ENCODE results near the gene CHAT.

Gene CHAT

GRCh38 chr10:49599546-49599945 is 14.3 kb upstream of the CHAT start:
- H3K27ac ChIP-seq (ENCODE audit: low read length): no peak overlapping the region
- no peaks in the 10 kb centered on the region for H3K9me3 ChIP-seq (ENCODE audit: insufficient read depth, low read length)
- H3K4me3 ChIP-seq (ENCODE audit: low read length): no peak overlapping the region
- no peaks in the 10 kb centered on the region for H3K36me3 ChIP-seq (replicated peaks; ENCODE audit: low read depth, low read length)
- H3K27me3 ChIP-seq (ENCODE audit: low read depth, low read length): peaks cover 5% of the 10 kb centered on the region
- no peak overlapping the region for H2AFZ ChIP-seq (ENCODE audit: low read depth, low read length)
- no peak overlapping the region for H3K9ac ChIP-seq (ENCODE audit: low read length)
- H3K4me2 ChIP-seq (ENCODE audit: low read length): no peak overlapping the region
- no peaks in the 10 kb centered on the region for H3K79me2 ChIP-seq (ENCODE audit: low read length)
- H3K4me1 ChIP-seq (ENCODE audit: low read length): no peaks in the 10 kb centered on the region
- no peaks in the 10 kb centered on the region for H4K20me1 ChIP-seq (ENCODE audit: insufficient read depth, low read length)
- TF ChIP-seq EZH2phosphoT487 (IDR thresholded peaks at IDR 0.05; ENCODE audit: low read depth): no peak
- no peak for TF ChIP-seq CTCF (IDR thresholded peaks at IDR 0.05; ENCODE audit: low read depth, low read length)

GRCh38 chr10:49600046-49600445 is 13.8 kb upstream of the CHAT start:
- no peak overlapping the region for H3K27ac ChIP-seq (ENCODE audit: low read length)
- no peaks in the 10 kb centered on the region for H3K36me3 ChIP-seq (replicated peaks; ENCODE audit: low read depth, low read length)
- H3K9me3 ChIP-seq (ENCODE audit: insufficient read depth, low read length): no peaks in the 10 kb centered on the region
- TF ChIP-seq CTCF (IDR thresholded peaks at IDR 0.05; ENCODE audit: low read depth, low read length) (no peak), EZH2phosphoT487 (IDR thresholded peaks at IDR 0.05; ENCODE audit: low read depth) (no peak)
- H3K9ac ChIP-seq (ENCODE audit: low read length): no peak overlapping the region
- H4K20me1 ChIP-seq (ENCODE audit: insufficient read depth, low read length): no peaks in the 10 kb centered on the region
- H3K4me3 ChIP-seq (ENCODE audit: low read length): no peak overlapping the region
- H3K4me2 ChIP-seq (ENCODE audit: low read length): no peak overlapping the region
- no peak overlapping the region for H2AFZ ChIP-seq (ENCODE audit: low read depth, low read length)
- H3K79me2 ChIP-seq (ENCODE audit: low read length): no peaks in the 10 kb centered on the region
- H3K27me3 ChIP-seq (ENCODE audit: low read depth, low read length): peaks cover 5% of the 10 kb centered on the region
- H3K4me1 ChIP-seq (ENCODE audit: low read length): no peaks in the 10 kb centered on the region

DNA sequence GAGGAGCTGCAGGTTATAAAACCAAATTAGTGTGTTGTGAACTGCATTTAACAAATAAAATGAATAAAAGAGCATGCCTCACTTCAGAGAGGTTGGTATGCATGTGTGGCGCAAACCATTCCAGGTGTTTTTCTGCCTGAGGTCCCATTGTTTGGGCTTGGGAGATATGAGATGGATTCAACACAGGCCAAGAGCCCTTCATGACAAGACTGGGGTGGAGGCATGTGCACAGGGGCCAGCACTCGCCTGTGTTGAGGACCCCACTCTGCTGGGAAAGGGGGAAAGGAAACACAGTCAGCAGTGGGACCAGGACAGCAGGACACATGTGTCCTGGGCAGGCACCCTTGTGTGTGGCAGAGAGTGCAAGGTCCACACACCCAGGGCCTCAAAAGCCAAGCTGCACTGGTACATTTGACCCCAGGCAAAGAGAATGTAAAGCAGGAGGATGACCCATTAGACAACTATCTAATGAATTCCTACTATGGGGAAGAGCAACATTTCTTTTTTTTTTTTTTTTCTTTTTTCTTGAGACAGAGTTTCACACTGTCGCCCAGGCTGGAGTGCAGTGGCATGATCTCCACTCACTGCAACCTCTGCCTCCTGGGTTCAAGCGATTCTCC is 12.9 kb upstream of the CHAT start:
- no peak overlapping the region for H3K4me2 ChIP-seq (ENCODE audit: low read length)
- H3K27me3 ChIP-seq (ENCODE audit: low read depth, low read length): peaks cover 5% of the 10 kb centered on the region

GRCh38 chr10:49601857-49602256 is 12.0 kb upstream of the CHAT start:
- H2AFZ ChIP-seq (ENCODE audit: low read depth, low read length): no peak overlapping the region
- H3K4me2 ChIP-seq (ENCODE audit: low read length): no peak overlapping the region
- no peaks in the 10 kb centered on the region for H3K36me3 ChIP-seq (replicated peaks; ENCODE audit: low read depth, low read length)
- H3K4me3 ChIP-seq (ENCODE audit: low read length): no peak overlapping the region
- no peaks in the 10 kb centered on the region for H3K79me2 ChIP-seq (ENCODE audit: low read length)
- no peak overlapping the region for H3K27ac ChIP-seq (ENCODE audit: low read length)
- no peak overlapping the region for H3K9ac ChIP-seq (ENCODE audit: low read length)
- H3K9me3 ChIP-seq (ENCODE audit: insufficient read depth, low read length): no peaks in the 10 kb centered on the region
- no peaks in the 10 kb centered on the region for H3K4me1 ChIP-seq (ENCODE audit: low read length)
- H3K27me3 ChIP-seq (ENCODE audit: low read depth, low read length): peaks cover 5% of the 10 kb centered on the region
- no peaks in the 10 kb centered on the region for H4K20me1 ChIP-seq (ENCODE audit: insufficient read depth, low read length)
- TF ChIP-seq CTCF (IDR thresholded peaks at IDR 0.05; ENCODE audit: low read depth, low read length) (no peak), EZH2phosphoT487 (IDR thresholded peaks at IDR 0.05; ENCODE audit: low read depth) (no peak)

More for the DNA sequence above, 12.9 kb upstream of the CHAT start:
- Histone ChIP-seq H4K20me1 (ENCODE audit: insufficient read depth, low read length) (no peaks in the 10 kb centered on the region), H3K27ac (ENCODE audit: low read length) (no peak overlapping the region), H3K9me3 (ENCODE audit: insufficient read depth, low read length) (no peaks in the 10 kb centered on the region), H3K9ac (ENCODE audit: low read length) (no peak overlapping the region), H3K4me1 (ENCODE audit: low read length) (no peaks in the 10 kb centered on the region), H3K79me2 (ENCODE audit: low read length) (no peaks in the 10 kb centered on the region), H3K4me3 (ENCODE audit: low read length) (no peak overlapping the region), H3K36me3 (replicated peaks; ENCODE audit: low read depth, low read length) (no peaks in the 10 kb centered on the region), H2AFZ (ENCODE audit: low read depth, low read length) (no peak overlapping the region)
- TF ChIP-seq EZH2phosphoT487 (IDR thresholded peaks at IDR 0.05; ENCODE audit: low read depth): no peak
- TF ChIP-seq CTCF (IDR thresholded peaks at IDR 0.05; ENCODE audit: low read depth, low read length): no peak
